Glomerular endothelial cell (primary cell): ENCODE measurements around the gene PTBP3. TPM values are rescaled to one million over a fixed set of nuclear protein-coding genes. Genes with fewer than 3 reads are reported as not detected.
"Not testable (repeated sequence)": the region's sequence is repeated elsewhere in the genome, so short reads cannot be mapped to it uniquely, and the experiment has no call there.

Source experiments
- DNase-seq: peaks from one replicate; pipeline ENCODE4 v3.0.0-alpha.2; 2011; ENCODE audit warnings: low read depth, low spot score; ENCODE audit errors: extremely low read depth
- total RNA-seq: library from RNA; depleted of rRNA; stranded (reverse); fragments of >200 nt; gene quantifications from 2 replicates; pipeline ENCODE4 v1.2.3, GENCODE V29; 2015

The PTBP3 gene
- total RNA-seq, 1 donor from 2014 or later = 47.3 TPM

DNA sequence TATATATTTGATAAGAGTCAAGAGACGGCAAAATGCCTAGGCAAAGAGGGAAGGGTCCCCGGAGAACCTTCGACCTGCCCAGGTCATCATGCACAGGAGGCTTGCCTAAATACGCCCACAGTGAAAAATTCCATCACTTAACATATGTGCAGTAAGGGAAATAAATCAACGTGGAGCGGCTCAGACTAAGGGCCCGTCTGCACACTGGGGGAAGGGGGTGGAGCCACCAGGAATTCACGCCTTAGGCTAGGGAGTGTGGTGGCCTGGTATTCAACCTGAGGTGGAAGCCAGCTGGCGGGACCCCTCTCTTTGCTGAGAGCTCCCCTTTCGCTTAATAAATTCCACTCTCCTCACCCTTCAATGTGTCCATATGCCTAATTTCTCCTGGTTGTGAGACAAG is 8.3 kb downstream of the PTBP3 start:
- DNase-seq = no peak

DNA sequence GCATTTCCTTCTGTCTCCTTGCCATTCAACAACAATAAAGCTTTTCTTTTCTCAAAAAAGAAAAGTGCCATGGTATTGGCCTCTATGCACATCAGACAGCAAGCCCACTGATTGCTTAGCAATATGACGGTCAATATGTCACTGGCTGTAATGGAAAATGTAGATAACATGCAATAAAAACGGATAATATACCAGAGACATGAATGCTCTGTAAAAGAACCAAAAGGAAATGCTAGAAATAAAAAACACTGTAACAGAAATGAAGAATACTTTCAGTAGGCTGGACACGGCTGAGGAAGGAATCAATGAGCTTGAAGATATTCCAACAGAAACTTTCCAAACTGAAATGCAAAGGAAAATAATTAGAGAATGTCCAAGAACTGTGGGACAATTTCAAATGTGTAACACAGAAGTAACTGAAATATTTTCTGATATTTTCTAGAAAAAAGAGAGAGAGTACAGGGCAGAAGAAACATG is 10.0 kb downstream of the PTBP3 start:
- DNase-seq = no peak

DNA sequence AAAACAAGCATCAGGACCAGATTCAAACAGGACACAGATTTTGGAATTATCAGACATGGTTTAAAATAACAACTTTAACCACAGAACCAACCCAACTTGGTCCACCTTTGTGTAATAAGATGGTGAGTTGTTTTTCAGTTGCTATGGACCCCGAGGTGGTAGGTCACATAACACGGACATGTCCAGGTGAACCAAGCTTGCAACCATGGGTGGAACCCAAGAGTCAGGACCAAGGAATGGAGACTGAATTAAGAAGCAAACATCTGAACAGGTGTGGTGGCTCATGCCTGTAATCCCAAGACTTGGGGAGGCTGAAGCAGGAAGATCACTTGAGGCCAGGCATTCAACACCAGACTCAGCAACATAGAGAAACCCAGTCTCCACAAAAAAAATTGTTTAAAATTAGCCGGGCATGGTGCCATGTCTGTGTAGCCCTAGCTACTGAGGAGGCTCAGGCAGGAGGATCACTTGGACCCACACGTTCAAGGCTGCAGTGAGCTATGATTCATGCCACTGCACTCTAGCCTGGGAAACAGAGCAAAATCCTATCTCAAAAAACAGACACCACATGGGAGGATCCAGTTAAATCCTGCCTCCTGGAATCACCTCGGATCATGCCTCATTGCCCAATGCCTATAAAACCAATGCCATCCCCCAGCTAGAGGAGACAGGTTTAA is 10.6 kb downstream of the PTBP3 start:
- no peak for DNase-seq

DNA sequence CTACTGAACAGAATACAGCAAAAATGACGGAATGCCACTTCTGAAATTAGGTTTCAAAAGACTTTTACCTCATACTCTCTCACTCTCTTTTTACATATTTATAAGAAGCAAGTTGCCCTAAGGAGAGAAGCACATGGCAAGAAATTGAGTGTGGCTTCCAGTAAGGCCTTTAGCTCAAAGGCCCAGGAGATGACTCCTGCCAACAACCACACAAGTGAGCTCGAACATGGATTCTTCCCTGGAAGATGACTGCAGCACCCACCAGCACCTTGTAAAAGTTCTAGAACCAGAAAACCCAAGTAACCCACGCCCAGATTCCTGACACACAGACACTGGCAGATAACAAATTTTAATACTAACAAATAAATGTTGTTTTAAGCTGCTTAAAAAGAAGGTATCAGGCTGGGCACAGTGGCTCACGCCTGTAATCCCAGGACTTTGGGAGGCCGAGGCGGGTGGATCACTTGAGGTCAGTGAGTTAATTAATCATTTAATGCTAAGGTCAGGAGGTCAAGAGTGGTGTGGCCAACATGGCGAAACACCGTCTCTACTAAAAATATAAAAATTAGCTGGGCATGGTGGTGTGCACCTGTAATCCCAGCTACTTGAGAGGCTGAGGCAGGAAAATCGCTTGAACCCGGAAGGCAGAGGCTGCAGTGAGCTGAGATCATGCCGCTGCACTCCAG is 17.0 kb downstream of the PTBP3 start:
- DNase-seq = no peak

DNA sequence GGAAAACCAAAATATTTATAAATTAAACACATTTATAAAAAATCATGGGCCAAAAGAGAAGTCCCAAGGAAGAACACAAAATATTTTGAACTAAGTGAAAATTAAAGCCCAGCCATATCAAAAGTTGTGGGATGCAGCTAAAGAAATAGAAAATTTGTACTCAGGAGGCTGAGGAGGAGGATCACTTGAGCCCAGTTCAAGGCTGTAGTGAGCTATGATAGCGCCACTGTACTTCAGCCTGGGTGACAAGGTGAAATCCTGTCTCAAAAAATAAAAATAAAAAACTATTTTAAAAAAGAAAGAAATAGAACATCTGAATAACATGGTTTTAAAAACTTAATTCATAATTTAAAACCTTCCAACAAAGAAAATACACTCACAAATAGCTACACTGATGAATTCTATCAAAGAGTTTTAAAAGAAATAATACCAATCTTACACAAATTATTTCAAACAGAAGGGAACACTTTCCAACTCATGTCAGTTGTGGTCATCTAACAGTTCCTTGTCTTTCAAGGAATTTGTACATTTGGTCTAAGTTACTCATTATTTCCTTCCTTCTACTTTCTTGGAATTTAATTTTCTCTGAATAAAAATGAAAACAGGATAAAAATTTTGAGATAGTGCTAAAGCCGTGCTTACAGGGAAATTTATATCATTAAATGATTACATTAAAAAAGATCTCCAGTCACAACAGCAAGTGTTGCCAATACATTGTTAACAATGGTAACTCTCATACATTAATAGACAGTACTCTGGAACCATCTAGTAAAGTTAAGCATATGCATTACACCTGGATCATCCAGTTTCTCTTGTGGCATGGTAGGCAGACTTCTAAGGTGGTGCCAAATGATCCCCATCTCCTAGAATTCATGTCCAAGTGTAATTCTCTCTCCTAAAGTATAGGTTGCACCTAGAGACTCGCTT is 17.8 kb downstream of the PTBP3 start:
- DNase-seq = no peak

DNA sequence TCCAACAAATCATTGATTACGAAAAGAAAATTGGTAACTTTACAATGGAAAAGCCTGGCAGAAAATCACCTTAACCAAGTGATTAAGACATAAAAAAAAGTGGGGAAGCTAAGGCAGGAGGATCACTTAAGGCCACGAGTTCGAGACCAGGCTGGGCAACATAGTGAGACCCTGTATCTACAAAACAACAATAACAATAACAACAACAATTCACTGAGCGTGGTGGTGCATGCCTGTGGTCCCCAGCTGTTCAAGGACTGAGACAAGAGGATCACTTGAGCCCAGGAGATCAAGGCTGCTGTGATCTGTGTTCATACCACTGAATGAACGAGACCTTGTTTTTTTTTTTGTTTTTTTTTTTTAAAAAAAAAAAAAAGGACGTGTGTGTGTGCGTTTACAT is 21.3 kb downstream of the PTBP3 start:
- DNase-seq = no peak

DNA sequence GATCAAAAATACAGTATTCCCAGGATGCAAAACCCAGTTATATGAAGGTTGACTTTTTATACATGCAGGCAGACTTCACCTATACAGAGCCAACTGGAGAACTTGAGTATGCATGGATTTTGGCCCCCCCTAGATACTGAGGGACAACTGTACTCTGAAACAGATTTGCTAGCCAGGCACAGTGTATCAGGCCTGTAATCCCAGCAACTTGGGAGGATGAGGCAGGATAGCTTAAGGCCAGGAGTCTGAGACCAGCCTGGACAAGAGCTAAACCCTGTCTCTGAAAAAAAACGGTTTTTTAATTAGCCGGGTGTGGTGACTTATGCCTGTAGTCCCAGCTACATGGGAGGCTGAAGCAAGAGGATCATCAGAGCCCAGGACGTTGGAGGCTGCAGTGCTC is 21.9 kb downstream of the PTBP3 start:
- no peak for DNase-seq

DNA sequence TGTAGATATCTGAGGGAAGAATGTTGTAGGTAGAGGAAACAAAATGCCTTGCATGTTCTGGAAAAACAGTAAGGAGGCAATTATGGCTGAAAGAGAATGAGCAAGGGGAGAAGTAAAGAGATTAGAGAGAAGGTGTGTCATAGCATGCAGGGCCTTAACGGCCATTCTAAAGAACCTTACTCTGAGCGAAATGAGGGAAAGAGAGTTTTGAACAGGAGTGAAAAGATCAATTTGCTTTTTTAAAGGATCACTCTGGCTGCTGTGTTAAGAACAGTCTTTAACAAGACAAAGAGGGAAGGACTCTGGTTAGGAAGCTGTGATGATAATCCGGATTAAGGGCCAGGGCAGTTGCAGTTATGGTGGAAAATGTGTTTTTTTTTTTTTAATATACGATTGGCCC is 22.6 kb downstream of the PTBP3 start:
- DNase-seq = no peak

DNA sequence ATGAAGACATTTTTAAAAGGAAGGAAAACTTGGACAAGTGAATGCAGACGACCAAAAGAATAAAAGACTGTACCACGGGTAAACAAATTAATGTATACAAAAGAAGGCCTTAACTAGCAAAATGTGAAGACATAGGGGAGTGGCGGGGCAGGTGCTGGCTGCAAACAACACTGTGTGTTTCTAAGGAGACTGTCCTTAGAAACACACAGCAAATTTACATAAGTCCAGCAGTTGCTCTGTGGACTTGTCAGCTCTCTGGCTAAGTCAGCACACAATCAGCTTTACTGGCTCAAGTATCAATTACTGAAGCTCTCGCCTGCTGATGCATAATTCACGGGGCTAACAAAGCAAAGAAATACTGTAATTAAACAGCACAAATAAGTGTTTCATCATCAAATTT is 24.8 kb downstream of the PTBP3 start:
- DNase-seq = no peak

DNA sequence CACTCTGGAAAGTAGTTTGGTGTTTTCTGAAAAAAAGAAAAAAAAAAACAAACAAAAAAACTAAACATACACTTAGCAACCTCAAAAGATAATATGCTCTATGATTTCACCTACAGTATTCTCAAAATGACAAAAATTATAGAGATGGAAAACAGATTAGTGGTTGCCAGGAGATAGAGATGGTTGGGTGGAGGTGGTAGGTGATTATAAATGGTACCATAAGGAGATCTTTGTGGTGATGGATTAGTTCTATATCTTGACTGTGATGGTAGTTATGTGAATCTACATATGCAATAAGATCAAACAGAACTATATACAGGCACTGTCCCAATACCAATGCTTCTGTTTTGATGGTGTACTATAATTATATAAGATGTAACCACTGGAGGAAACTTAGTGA is 32.0 kb downstream of the PTBP3 start:
- no peak for DNase-seq

DNA sequence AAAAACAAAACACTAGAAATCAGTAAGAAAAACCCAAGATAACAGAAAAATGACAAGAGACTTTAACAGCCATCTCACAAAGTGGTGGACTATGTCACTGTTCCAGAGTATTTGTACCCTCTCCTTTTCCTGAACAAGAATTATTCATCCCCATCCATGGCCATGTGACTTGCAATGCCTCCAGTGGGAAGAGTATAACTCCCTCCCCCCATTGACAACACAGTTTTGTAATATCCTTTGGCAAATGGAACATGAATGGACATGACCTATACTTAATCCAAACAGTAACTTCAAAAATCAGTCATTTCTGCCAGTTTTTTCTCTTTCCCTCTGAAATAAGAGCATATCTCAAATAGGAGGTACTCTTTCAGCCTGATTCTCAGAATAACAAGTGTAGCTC is 33.9 kb downstream of the PTBP3 start:
- DNase-seq = peak; percentile 14

DNA sequence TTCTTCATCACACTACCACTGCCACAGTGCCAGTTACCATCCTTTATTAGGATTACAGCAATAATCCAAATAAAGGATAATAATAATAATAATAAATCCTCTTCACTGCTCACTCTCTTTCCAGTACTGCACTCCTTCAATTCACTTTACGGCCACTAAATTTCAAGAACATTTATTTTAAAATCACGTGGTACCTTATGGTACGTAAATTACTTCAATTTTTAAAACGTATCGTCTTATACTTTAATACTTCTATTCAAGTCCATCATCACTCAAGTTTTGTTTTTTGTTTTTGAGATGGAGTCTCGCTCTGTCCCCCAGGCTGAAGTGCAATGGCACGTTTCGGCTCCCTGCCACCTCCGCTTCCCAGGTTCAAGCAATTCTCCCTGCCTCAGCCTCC is 36.5 kb downstream of the PTBP3 start:
- no peak for DNase-seq

DNA sequence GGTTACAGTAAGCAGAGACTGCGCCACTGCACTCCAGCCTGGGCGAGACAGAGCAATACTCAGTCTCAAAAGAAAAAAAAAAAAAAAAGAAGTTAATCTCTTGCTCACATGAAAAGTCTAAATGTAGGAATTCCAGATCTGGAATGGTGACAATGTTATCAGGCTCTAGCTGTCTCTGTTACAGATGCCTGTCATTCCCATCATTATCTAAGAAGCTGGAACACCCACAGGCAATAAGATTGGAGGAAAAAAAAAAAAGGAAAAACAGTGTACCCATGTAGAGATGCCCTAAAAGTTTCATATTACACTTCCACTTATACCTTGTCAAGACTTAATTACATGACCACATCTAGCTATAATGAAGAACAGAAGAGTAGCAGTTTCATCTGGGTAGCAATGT is 38.2 kb downstream of the PTBP3 start:
- DNase-seq = no peak

DNA sequence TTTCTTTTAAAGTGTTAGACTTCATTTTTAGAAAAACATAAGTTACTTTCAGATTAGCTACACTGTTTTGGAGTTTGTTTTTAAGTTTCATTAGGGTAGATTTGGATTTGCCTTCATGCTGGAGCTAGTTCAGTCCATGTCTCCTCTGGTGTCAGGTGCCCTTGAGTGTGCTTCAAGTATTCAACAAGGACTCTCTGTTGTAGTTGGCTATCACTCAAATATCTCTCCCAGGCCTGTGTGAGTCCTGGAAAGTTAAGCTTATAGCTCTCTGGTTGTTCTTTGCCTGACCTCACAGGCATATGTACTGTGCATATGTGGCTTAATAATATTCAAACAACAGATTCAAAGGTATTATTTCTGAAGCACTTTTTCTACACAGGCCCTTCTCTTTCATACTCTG is 45.4 kb downstream of the PTBP3 start:
- no peak for DNase-seq

DNA sequence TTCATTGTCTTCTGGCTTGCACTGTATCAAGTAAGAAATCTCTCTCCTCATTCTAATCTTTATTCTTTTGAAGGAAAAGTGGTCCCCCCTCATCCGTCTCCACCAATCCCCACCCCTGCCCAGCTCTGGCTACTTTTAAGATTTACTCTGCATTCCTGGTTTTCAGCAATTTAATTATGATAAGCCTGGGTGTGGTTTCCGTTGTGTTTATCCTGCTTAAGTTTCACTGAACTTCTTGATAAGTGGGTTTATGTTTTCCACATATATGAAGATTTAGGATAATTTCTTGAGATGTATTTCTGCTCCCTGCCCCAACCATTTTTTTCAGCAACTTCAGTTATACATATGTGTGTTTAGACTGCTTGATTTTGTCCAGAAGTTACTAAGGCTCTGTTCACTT is 46.5 kb downstream of the PTBP3 start:
- no peak for DNase-seq

DNA sequence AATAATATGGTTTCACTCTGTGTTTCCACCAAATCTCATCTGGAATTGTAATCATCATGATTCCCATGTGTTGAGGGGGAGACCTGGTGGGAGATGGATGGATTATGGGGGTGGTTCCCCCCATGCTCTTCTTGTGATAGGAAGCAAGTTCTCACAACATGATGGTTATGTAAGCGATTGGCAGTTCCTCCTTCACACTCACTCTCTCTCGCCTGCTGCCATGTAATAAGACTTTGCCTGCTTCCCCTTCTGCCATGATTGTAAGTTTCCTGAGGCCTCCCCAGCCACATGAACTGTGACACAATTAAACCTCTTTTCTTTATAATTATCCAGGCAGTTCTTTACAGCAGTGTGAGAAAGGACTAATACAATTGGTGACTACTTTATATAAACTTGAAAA is 48.4 kb downstream of the PTBP3 start:
- DNase-seq = no peak

DNA sequence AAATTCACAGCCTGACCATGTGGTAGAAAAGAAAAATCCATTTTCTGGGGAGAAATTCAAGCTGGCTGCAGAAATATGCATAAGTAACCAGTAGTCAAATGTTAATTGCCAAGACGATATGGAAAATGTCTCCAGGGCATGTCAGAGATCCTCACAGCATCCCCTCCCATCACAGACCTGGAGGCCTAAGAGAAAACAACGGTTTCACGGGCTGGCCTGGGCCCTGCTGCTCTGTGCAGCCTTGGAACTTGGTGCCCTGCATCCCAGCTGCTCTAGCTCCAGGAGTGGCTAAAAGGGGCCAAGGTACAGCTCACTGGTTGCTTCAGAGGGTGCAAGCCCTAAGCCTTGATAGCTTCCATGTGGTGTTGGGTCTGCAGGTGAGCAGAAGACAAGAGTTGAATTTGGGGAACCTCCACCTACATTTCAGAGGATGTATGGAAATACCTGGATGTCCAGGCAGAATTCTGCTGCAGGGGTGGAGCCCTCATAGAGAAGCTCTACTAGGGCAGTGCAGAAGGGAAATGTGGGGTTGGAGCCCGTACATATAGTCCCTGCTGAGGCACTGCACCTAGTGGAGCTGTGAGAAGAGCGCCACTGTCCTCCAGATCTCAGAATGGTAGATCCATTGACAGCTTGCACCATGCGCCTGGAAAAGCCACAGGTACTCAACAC is 49.7 kb downstream of the PTBP3 start:
- no peak for DNase-seq

DNA sequence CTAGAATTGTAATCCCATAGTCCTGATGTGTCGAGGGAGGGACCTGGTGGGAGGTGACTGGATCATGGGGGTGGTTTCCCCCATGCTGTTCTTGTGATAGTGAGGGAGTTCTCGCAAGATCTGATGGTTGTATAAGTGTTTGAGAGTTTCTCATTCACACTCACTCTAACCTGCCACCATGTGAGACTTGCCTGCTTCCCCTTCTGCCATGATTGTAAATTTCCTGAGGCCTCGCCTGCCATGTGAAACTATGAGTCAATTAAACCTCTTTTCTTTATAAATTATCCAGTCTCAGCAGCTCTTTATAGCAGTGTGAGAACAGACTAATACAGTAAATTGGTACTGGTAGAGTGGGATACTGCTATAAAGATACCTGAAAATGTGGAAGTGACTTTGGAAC is 50.6 kb downstream of the PTBP3 start:
- DNase-seq = not testable (repeated sequence)

DNA sequence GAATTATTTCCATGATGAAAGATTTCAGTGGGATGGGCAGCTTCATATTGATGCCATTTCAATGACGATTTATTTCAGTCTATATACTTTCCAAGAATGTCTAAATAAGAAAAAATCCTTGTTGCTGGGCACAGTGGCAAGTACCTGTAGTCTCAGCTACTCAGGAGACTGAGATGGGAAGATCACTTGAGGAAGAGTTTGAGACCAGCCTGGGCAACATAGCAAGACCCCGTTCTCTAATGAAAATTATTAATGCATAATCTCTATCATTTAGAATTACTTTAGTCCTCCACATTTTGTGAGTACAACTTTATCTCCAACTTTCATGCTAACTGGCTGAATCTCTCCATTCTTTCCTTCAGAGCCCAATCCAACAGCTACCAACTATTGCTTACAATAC is 52.5 kb downstream of the PTBP3 start:
- no peak for DNase-seq

DNA sequence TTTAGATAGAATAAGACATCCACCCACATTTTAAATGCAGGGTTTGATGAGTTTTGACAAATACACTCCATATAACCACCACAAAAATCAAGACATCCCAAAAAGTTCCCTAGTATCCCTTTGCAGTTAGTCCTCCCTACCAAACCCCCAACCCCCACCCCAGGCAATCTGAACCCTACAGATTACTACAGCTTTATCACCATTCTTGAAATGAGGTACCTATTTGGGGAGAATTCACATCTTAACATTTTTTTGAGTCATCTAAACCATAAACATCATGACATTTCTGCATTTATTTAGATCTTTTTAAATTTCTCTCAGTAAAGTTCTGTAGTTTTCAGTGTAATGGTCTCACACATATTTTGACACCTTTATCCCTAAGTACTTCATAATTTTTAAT is 53.9 kb downstream of the PTBP3 start:
- no peak for DNase-seq

DNA sequence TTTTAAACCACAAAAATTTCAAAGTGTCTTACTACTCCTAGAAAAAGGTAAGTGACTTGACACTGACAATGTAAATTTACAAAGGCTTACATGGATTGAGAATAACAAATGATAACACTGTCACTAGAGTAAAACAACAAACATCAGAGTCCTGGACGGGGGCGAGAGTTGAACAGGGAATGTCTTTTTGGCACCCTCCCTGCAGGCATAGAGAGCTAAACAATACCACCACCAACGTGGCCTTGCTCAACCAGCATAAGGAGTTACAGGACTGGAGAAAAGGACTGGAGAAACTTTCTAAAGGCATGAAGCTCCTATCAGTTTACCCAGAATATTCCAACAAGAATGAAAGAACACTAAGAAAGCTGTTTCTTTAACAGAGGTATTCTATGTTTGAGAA is 55.3 kb downstream of the PTBP3 start:
- no peak for DNase-seq
